HG03045 (cell line): ENCODE data around the gene SUGP1.

Source experiments
- ATAC-seq: cut with Tn5 transposase; IDR thresholded peaks from one replicate; pipeline ENCODE4 v1.9.1; 2021; ENCODE audit warnings: mild to moderate bottlenecking, moderate library complexity; ENCODE audit not compliant: unreplicated experiment

The SUGP1 gene

GRCh38 chr19:19236173-19236572 is 84.1 kb downstream of the SUGP1 start:
- ATAC-seq, result no peak

- ATAC-seq, result no peak
These were observed 86.0 kb downstream of the SUGP1 start for GRCh38 chr19:19234220-19234816.

DNA sequence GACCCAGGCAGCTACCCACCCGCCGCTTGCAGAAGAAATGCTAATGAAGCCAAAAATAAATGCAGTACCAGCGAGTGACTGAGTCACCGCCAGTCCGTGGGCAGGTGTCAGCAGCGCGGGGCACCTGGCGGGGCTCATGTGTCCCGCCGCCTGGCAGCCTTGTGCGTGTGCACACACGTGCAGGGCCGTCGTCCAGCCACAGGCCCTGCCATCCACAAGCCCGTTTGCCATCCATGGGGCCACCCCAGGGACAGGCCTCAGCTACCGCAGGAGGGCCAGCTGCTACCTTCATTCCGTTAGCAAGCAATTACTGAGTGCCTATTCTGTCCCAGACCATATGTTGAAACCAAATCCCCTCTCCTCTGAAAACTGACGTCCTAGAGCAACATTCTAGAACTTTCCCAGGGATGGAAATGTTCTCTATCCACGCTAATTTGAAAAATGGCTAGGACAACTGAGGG is 88.0 kb downstream of the SUGP1 start:
- no peak for ATAC-seq

DNA sequence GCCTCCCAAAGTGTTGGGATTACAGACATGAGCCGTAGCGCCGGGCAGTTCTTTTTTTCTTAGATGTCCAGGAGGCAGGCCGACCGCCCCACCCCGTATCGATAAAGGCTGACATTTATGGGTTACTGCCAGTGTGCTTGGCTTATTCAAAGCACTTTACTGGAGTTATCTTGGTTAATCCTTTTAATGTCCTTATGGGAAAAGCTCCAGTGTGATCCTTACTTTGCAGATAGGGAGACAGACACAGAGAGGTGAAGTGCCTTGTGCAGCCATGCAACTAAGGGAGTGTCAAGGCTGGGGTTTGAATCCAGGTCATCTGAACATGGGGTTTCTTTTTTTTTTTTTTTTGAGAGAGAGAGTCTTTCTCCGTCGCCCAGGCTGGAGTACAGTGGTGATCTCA is 89.3 kb downstream of the SUGP1 start:
- no peak for ATAC-seq

- ATAC-seq, result no peak
These were observed 90.6 kb downstream of the SUGP1 start for GRCh38 chr19:19229701-19230100.

DNA sequence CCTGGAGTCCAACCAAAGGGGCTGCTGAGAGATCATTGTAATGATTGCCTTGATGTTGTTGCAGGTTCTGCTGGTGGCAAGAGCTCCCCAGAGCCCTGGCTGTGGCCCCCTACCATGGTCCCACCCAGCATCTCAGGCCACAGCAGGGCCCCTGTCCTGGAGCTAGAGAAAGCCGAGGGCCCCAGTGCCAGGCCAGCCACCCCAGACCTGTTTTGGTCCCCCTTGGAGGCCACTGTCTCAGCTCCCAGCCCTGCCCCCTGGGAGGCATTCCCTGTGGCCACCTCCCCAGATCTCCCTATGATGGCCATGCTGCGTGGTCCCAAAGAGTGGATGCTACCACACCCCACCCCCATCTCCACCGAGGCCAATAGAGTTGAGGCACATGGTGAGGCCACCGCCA is 93.1 kb downstream of the SUGP1 start:
- no peak for ATAC-seq

DNA sequence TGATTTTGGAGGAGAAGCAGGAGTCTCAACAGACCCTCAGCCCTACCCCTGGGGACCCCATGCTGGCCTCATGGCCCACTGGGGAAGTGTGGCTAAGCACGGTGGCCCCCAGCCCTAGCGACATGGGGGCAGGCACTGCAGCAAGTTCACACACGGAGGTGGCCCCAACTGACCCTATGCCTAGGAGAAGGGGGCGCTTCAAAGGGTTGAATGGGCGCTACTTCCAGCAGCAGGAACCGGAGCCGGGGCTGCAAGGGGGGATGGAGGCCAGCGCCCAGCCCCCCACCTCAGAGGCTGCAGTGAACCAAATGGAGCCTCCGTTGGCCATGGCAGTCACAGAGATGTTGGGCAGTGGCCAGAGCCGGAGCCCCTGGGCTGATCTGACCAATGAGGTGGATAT is 93.6 kb downstream of the SUGP1 start:
- ATAC-seq, result no peak

DNA sequence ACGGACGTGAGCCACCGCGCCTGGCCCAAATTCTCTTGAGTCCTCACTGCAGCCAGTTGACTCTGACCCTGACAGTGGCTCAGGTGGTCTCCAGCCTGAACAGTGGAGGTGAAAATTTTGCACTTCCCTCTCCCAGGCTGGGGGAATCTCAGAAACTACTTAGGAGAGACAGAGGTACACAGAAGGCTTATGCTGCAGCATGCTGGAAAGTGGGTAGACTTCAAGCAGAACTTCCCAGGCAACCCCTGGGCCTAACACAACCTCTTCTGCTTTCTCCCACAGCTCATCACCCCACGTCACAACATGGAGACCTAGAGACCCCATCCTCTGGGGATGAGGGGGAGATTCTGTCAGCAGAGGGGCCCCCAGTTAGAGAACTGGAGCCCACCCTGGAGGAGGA is 94.1 kb downstream of the SUGP1 start:
- no peak for ATAC-seq
